Measurements from ENCODE around the gene STOML1. TPM values are rescaled to one million over a fixed set of nuclear protein-coding genes. Genes with fewer than 3 reads are reported as not detected.
A peak's percentile ranks its signal among the peaks of the same experiment; 100 is the strongest.

STOML1 gene
- total and polyA plus RNA-seq, 10 of the 15 experiments (the other 5 are each of a cell fraction or from before 2014, with no cell fraction given), result 0.14 to 13.6 (median 8.3) TPM

DNA sequence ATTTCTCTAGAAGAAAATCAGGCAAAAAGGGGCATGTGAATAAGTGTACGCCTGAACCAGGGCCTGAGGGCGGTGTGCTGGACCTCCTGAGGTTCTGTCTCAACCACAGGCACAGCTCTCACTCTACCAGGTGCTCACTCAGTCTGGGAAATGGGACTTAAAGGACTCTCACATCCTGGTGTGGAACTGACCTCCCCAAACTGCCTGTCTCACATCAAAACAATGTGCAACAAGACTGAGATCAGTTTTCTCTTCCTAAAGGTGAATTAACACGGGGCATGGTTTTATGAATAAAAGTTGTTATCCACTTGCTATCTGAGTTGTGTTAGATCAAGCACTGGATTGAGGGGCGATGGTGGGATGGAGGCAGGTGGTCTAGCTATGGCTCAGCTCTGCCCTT, 4.8 kb downstream of the STOML1 start (continued):
- TF ChIP-seq, protein P1, sequence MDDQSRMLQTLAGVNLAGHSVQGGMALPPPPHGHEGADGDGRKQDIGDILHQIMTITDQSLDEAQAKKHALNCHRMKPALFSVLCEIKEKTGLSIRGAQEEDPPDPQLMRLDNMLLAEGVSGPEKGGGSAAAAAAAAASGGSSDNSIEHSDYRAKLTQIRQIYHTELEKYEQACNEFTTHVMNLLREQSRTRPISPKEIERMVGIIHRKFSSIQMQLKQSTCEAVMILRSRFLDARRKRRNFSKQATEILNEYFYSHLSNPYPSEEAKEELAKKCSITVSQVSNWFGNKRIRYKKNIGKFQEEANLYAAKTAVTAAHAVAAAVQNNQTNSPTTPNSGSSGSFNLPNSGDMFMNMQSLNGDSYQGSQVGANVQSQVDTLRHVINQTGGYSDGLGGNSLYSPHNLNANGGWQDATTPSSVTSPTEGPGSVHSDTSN (IDR thresholded peaks at IDR 0.05; ENCODE audit: insufficient replicate concordance, low read depth, low read length), result no peak

DNA sequence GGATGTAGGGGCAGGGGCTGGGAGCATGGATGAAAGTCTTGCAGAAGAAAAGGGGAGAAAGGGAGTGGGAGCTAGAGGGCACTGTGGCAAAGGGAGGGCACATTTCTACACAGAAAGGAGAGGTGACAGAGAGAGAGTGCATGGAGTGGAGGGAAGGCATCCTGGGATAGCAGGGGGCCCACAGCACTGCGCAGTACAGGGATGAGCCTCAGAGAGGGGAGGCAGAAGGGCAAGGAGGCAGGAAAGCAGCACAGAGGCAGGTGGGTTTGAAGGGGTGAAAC, 5.4 kb downstream of the STOML1 start:
- Histone ChIP-seq H3K27me3 (replicated peaks in 1 of 2; ENCODE audit: control insufficient read depth in 2 of 2, insufficient read depth in 2 of 2, low read length in 1 of 2) (no peaks in the 10 kb centered on the region), H3K9me3 (replicated peaks; ENCODE audit: control insufficient read depth, insufficient read depth, low read length) (no peaks in the 10 kb centered on the region), H3K4me1 (ENCODE audit: control insufficient read depth, insufficient read depth, low read length) (peaks cover 54% of the 10 kb centered on the region), H3K4me2 (ENCODE audit: control insufficient read depth, insufficient read depth) (no peak overlapping the region), H3K36me3 (ENCODE audit: control insufficient read depth in 2 of 2, insufficient read depth in 2 of 2, low read length in 1 of 2) (no peaks in the 10 kb centered on the region; a peak in 2 of 4 replicates), H3K9ac (ENCODE audit: control insufficient read depth, insufficient read depth, low read length) (no peak overlapping the region), H2AFZ (ENCODE audit: control insufficient read depth, low read depth, low read length) (no peak overlapping the region), H3K27ac (ENCODE audit: control insufficient read depth, insufficient read depth) (peak overlapping the region; percentile 67; the same call in 1 of the 2 replicates), H4K20me1 (ENCODE audit: control insufficient read depth, insufficient read depth) (no peaks in the 10 kb centered on the region), H3K79me2 (ENCODE audit: control insufficient read depth, insufficient read depth, low read length) (peaks cover 4% of the 10 kb centered on the region; the same call in 1 of the 2 replicates), H3K4me3 (no peak overlapping the region)
- FAIRE-seq (no peak), DNase-seq (ENCODE audit: low read depth, low spot score) (no peak), ATAC-seq (no peak)
- TF ChIP-seq HDGF (IDR thresholded peaks at IDR 0.05), result 0 out of 2 replicates have a peak, but pooled peaks have one; percentile 11
- TF ChIP-seq, protein P2, sequence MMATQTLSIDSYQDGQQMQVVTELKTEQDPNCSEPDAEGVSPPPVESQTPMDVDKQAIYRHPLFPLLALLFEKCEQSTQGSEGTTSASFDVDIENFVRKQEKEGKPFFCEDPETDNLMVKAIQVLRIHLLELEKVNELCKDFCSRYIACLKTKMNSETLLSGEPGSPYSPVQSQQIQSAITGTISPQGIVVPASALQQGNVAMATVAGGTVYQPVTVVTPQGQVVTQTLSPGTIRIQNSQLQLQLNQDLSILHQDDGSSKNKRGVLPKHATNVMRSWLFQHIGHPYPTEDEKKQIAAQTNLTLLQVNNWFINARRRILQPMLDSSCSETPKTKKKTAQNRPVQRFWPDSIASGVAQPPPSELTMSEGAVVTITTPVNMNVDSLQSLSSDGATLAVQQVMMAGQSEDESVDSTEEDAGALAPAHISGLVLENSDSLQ (IDR thresholded peaks at IDR 0.05), result no peak
- TF ChIP-seq, protein P3, sequence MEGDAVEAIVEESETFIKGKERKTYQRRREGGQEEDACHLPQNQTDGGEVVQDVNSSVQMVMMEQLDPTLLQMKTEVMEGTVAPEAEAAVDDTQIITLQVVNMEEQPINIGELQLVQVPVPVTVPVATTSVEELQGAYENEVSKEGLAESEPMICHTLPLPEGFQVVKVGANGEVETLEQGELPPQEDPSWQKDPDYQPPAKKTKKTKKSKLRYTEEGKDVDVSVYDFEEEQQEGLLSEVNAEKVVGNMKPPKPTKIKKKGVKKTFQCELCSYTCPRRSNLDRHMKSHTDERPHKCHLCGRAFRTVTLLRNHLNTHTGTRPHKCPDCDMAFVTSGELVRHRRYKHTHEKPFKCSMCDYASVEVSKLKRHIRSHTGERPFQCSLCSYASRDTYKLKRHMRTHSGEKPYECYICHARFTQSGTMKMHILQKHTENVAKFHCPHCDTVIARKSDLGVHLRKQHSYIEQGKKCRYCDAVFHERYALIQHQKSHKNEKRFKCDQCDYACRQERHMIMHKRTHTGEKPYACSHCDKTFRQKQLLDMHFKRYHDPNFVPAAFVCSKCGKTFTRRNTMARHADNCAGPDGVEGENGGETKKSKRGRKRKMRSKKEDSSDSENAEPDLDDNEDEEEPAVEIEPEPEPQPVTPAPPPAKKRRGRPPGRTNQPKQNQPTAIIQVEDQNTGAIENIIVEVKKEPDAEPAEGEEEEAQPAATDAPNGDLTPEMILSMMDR (IDR thresholded peaks at IDR 0.05 in 2 of 3, conservative IDR thresholded peaks at IDR 0.05 in 1 of 3; ENCODE audit: control insufficient read depth in 2 of 3, extremely low read depth in 1 of 3, insufficient read depth in 1 of 3, low read depth in 3 of 3, low read length in 3 of 3), result 0 out of 6 replicates have a peak, but pooled peaks of 1 of the 3 experiments have one; percentile 4
- ChIA-PET RAD21 (ENCODE audit: unreplicated experiment) (interaction anchor here (0.7 to 2.2 kb wide), 3 partner anchors 10 to 14 kb away, joined by 3 to 8 read pairs (median 6); no protein-coding TSS in a partner anchor), CTCF (interaction anchor here (1.2 to 4.1 kb wide), 4 partner anchors 10 to 41 kb away, joined by 3 to 33 read pairs (median 16); no protein-coding TSS in a partner anchor), SMC1A (ENCODE audit: uncharacterized antibody, unreplicated experiment) (interaction anchor here (1.2 kb wide), 1 partner anchor 15 kb away, joined by 3 read pairs; no protein-coding TSS in a partner anchor), POLR2A (interaction anchor here (0.6 to 1.6 kb wide), 2 partner anchors 10 to 11 kb away, joined by 3 to 5 read pairs; no protein-coding TSS in a partner anchor)
- in situ Hi-C loops (cut with MboI) (no loop called here), intact Hi-C loops (cut with micrococcal nuclease; ENCODE audit: unreplicated experiment) (no loop called here)
- 50% methylated on average over 1 of the region's 1 CpG for WGBS (ENCODE audit: insufficient coverage, insufficient replicate concordance, low lambda C conversion rate, missing lambda C conversion rate)
- no TSS peak for BruUV-seq (replicated peaks)
